GM20000 (cell line): ENCODE results near the gene UBR1.

ENCODE experiments used
- DNase-seq: peaks from one replicate; pipeline ENCODE4 v3.0.0; 2012; ENCODE audit warnings: low spot score
- CTCF ChIP-seq: IDR thresholded peaks from 2 replicates; pipeline ENCODE4 v1.5.1; 2012; ENCODE audit warnings: mild to moderate bottlenecking, control low read depth; ENCODE audit errors: extremely low read depth, missing control alignments

The UBR1 gene

GRCh38 chr15:43106486-43106829, 620 bp upstream of the UBR1 start:
- no peak for TF ChIP-seq CTCF
- no peak for DNase-seq

GRCh38 chr15:43105077-43105736, 631 bp downstream of the UBR1 start:
- DNase-seq: peak; percentile 25

GRCh38 chr15:43104426-43104825, 1.4 kb downstream of the UBR1 start:
- TF ChIP-seq CTCF: no peak
- no peak for DNase-seq

More at GRCh38 chr15:43105077-43105736, 631 bp downstream of the UBR1 start:
- TF ChIP-seq CTCF: no peak

GRCh38 chr15:43103907-43104306, 1.9 kb downstream of the UBR1 start:
- no peak for TF ChIP-seq CTCF
- no peak for DNase-seq

GRCh38 chr15:43102187-43102586, 3.7 kb downstream of the UBR1 start:
- no peak for DNase-seq
- TF ChIP-seq CTCF: no peak

GRCh38 chr15:43100971-43101370, 4.9 kb downstream of the UBR1 start:
- no peak for TF ChIP-seq CTCF
- DNase-seq: no peak

GRCh38 chr15:43099105-43099845, 6.6 kb downstream of the UBR1 start:
- DNase-seq: no peak
- TF ChIP-seq CTCF: no peak
